GM21515 (cell line): ENCODE data around the gene MYO1E.

ENCODE experiments used
- ATAC-seq: cut with Tn5 transposase; IDR thresholded peaks from one replicate; pipeline ENCODE4 v1.9.1; 2021; ENCODE audit not compliant: unreplicated experiment

MYO1E gene

DNA sequence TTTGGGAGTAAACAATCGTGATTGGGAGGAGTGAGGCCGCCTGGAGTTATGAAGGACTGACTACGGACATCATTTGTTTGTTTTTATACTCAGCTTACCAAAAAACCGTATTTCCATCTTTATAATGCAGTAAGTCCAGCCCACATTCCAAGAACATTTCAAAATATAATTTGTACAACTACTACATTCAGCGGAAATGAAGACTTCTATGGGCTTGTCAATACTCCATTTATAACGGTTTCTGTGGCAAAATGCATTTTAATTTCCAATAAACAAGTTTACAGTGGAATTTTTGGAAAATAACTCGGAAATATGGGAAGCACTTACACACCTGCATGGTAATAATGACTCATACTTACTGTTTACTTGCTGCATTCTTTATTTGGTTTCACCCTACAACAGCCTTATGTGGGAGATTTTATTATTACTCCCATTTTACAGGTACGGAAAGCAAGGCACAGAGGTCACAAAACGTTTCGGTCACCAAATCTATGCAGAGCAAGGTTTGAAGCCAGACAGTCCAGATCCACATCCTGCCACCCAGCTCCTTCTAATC lies 103.7 kb downstream of the MYO1E start:
- no peak for ATAC-seq

DNA sequence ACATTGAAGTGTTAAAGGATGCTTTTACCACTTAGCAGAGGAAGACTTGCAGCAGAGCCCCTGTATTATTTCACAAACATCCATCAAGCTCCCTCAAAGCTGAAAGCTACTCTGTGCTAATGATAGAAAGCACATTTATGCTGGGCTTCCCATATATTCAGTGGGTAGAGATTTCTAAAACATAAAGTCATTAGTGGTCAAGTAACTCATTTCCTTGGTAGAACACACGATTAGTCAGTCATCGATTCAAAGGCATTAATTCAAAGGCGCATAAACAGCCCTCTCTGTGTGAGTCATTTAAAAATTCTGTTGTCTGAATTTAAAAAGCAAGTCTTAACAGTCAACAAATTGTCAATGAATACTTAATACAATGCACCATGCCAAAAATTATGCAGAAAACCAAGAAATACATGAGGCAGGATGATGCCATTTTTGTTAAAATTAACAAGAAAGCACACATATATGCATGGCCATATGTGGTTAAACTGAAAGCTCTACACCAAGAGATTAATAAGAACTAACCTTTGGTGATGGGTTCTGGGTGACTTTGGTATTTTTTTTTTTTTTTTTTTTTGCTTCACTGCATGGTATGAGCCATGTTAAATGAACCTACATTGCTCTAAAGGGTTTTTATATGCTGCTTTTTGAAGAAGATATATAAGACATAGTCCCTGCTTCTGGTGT lies 104.4 kb downstream of the MYO1E start:
- ATAC-seq, result no peak

DNA sequence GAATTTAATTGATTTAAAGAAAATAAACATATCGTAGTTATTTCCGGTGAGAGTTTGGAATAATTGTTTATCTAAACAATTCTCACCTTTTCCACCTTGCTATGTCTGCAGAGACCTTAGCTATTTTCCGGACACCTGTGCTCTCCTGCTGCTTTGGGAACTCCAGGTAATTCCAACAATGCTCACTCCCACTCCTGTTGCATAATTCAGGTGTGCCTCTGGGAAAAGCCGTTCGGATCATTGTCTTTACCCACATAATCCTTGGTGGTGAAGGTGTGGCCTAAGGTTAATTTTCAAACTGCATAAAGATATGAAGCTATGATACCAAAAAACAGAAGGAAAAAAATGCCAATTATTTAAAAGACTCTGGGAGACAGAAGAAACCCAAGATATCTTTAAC lies 106.6 kb downstream of the MYO1E start:
- ATAC-seq, result no peak

DNA sequence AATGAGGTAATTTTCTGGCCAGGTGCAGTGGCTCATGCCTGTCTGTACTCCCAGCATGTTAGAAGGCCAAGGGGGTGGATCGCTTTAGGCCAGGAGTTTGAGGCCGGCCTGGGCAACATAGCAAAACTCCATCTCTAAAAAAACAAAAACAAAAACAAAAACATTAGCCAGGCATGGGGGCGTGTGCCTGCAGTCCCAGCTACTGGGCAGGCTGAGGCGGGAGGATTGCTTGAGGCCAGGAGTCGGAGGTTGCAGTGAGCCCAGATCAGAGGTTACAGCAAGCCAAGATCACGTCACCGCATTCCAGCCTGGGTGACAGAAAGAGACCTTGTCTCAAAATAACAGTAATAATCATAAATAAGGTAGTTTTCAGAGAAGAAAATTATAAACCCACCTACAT lies 110.4 kb downstream of the MYO1E start:
- ATAC-seq, result no peak

DNA sequence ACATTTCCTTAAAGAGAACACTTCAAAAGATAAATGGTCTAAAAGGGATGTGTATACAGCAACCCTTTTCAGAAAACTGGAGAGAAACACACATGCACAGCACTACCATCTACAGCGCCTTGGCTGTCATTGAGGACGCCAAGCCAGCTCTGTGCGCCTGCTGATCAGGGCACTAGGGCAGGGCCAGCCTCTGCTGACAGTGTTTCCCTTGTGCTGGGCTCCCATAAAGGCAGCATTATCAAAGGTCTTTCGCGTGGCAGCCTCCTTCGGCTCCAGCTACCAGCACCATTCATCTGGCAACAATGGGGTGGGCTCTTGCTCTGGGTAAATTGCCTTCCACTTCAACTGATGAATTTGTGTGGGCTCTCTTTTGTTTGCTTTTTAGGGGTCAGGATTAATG lies 112.6 kb downstream of the MYO1E start:
- no peak for ATAC-seq

DNA sequence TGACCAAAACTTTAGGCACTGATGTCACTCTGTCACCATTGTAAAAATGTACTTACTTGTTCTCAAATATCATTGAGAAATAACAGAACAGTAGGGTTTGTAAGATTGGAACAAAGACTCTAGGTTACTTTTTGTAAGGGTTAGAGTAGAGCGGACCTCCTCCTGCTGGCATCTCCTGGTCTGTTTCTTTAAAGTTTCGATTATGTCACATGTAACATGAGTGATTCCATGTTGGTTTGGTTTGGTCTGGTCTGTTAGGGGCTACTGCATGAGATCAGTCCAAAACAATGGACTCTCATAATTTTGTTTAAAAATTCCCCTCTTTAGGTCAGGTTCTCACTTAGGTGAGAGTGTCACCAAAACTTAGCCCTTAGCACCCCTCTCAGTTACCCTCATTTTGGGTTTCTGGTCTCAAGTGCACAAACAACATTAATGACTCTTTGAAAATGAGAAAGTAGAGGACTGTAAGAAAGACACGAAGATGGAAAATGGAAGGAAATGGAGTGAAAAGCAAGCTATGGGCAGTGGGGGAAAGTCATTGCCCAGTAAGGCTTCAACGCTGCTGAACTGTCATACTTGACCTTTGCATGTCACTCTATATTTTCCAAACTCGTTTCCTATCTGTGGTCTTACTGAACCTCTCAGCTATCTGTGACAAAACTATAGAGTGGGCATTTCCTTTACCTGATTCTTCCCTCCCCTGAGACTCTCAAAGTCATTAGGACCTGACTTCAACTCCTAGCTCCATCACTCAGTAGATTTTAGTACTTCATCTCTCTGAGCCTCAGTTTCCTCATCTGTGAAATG lies 113.3 kb downstream of the MYO1E start:
- ATAC-seq, result no peak

DNA sequence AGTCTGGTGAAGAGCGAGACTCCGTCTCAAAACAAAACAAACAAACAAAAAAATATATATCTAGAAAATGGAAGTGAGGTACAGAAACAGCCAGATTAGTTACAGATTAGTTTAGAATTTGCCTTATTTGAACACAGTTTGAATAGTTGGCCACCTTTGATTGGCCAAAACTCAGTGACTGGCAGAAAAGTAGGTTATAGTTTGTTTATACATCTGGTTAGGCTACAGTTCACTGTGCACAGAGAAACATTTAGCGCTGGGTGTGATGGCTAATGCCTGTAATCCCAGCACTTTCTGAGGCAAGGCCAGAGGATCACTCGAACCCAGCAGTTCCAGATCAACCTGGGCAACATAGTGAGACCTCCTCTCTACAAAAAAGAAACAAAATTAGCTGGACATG lies 114.4 kb downstream of the MYO1E start:
- no peak for ATAC-seq

DNA sequence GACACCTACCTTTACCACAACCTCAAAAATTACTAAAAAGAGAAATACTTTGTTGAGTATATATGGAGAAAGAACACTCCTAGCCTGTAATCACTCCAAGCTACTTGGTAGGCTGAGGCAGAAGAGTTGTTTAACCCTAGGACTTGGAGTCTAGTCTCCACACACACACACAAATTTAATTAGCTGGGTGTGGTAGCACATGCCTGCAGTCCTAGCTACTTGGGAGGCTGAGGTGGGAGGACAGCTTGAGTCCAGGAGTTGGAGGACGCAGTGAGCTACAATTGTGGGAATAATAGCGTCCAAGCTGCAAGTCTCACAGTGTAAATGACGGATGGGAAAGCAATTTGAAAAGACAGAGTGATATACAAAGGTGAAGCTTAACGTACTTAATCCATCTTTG lies 115.5 kb downstream of the MYO1E start:
- ATAC-seq, result no peak

DNA sequence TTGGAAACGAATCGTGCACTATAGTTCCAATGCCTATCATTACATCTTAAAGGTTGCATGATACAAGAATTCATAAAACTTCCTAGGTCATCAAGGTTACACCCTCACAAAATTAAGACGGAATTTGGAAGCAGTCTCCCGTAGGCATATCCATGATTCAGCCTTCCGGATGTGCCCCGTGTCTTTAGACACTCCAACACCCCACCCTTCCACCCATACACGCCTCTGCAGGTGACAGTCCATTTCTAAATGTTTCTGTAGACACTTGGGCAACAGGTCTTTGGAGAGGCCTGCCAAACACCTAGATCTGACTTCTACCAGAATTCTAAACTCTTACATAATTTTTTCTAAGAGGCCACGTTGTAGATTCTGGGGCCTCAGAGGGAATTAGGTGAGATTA lies 116.2 kb downstream of the MYO1E start:
- ATAC-seq, result no peak

DNA sequence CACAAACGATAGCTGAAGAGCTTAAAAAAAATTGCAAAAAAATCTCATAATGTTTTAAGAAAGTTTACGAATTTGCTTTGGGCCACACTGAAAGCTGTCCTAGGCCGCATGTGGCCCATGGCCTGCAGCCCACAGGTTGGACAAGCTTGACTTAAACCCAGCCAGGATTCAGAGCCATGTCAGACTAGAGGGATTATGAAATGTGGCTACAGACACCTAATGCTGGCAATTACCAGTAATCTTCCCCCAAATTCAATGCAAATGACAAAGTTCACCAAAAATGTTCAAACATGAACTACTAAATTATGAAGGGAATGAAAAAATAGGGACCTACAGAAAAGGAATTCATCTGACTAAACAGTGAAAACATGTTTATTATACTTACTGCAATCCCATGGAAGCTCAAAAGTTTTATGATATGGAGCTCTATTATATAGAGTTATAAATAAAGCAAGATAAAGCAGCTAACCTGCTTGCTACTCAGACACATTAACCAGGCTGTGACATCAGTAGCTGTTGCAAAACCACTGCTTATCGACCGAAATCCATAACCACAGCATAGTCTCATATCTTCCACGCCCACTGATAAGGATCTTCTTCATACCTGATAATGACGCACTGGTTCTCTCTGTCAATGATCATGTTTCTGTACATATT lies 116.9 kb downstream of the MYO1E start:
- no peak for ATAC-seq

DNA sequence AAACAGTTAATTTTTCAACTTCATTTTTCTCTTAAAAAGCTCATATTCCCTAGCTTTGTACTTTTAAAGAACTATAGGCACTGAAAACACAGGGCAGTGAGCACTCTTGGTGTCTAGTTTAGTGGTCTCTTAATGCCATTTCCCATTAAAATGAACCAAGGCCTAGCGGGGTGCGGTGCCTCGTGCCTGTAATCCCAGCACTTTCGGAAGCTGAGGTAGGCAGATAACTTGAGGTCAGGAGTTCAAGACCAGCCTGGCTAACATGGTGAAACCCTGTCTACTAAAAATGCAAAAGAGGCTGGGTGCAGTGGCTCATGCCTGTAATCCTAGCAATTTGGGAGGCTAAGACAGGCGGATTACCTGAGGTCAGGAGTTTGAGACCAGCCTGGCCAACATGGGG lies 120.5 kb downstream of the MYO1E start:
- ATAC-seq, result no peak

DNA sequence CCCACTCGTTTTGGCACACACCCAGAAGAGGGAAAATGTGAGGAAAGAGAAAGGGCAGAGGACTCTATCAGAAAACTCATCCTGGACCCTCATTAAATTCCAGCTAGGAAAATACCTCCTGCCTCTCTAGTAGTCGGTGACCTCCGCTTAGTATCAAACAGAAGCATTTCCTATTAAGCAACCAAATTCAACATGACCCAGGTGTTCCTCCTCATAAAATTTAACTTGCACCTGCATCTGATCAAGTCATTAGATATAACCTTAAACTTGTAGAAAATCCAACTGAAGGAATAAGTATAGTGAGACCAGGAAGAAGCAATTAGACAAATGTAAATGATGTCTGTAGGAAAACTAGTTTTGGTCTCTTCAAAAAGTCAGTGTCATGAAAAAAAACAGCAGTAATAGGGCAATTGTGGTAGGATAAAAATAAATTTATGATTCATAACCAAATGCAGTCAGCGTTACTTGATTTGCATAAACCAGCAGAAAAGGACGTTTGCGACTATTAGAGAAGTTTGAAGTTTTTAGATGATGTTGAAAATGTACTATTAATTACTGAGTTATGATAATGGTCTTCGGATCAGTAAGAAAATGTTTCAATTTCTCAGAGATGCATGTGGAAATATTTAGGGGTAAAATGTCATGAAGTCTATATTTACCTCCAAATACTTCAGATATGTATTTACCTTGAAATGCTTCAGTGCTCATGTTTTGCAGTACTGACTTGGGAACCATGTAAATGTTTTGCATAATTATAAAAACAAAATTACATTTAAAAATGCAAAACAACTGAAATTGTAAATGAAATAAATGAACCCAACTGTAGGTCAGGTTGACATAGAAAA lies 121.4 kb downstream of the MYO1E start:
- peak; percentile 51 for ATAC-seq

DNA sequence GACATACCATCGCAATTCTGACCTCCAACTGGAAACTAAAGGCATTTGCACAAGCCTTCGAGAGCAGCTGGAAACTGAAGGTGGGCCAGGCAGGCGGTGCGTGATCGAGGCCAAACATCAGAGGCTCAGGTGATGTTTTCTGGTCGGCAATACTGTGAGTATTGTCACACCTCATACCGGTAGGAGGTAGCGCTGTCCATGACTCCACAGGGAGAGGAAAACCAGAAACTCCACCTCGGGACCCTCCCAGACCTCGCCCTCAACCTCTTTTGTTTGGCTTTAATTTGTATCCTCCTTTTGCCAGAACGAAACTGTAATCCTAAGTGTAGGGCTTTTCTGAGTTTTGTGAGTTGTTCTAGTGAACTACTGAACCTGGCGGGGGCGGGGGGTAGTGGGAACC lies 122.4 kb downstream of the MYO1E start:
- no peak for ATAC-seq

DNA sequence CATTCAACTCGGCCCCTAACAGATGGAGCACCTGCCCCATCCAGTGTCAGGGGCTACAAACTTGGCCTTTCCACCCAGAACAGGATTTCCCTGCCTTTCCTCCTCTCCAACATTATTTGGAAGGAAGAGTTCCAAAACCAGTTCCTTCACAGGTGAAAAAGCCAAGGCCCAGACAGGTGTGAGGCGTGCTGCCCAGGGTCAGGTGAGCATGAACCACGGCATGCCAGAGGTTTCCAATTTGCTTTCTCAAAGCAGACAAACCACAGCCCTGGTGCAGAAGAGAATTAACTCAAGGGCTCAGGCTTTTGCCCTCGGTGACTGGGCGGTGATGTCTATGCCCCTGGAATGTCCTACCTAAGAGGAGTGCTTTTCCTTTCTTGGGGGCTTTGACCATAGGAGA lies 122.9 kb downstream of the MYO1E start:
- ATAC-seq, result no peak

DNA sequence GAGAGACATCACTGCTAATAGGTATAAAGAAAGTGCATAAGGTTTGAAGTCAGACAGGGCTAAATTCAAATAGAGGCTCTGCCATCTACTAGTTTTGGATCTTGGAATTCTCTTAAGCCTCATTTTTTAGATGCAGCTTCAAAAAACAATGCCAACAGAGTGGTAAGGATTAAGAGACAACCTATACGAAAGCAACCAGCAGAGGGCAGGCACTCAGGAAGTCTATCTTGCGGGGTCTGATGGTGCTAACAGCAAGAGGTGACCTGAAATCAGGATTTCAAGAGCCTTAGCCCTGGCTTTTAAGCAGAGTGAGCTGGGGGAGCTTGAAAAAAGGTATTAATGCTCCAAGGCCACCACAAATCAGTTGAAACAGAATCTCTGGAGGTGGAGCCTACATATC lies 125.3 kb downstream of the MYO1E start:
- no peak for ATAC-seq

DNA sequence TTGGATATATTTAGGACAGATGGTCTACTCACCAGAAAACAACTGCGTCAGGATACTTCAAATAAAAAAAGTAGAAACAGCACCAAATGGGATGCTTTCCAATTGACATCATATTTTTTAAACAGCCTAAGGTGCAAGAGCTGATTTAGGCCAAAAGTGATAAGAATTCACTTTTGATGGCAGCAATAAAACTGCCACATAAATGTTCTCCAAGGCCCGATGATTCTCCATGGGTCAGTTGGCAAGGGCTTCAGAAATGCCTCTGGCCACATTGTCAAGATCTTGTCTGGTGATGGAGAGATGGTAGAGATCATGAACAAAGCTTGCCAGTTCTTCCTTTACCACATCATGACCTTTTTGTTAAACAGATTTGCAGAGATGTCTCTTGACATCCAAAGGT lies 127.1 kb downstream of the MYO1E start:
- no peak for ATAC-seq

DNA sequence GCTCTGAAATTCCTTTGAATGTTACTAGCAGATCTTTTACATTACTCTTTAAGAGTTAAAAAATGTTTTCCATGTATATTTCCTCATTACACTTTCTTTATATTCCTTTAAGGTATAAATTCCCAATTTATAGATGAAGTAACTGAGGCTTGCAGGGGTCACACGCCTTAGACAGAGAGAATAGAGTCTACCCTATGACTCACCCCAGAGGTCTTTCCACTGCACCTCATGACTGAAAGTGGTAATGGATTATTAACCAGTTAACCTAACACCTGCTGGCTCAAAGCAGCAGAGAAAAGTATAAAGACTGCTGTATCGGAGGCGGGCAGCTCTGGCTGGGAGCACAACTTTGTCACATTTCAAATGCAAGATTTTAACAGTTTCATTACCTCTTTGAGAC lies 128.3 kb downstream of the MYO1E start:
- peak; percentile 74 for ATAC-seq

DNA sequence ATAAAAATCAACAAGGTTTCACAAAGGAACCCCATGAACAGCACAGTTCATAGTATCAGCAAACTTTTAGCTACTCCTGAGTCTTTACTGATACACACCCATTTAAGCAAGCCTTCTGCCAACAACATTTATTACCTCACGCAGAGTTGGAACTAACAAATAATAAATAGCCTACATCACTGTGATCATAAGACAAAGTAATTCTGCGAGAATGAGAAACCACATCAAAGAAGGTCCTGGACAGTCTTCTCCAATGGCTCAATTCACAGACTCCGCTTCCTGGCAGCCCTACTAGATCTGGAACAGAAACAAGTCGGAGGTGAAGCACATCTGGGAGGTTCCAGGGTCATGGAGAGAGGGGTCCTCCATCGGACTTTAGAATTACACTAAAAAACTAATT lies 129.0 kb downstream of the MYO1E start:
- no peak for ATAC-seq

DNA sequence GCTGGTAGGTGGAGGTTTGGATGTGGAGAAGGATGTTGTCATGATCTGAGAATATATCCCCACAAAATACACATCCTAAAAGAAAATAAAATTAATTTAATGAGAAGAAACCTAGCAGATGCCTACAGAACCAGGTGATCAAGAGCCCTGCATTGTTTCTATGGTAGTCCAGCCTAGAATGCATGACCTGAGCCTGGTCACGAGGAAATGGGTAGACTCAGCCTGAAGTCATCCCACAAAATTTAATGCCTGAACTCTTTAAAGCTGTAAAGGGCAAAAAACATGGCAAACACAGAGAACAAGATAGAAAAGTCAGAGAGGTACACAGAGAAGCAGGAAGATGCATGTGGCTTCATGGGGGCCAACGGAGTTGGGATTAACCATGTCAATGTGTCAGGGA lies 130.0 kb downstream of the MYO1E start:
- no peak for ATAC-seq

DNA sequence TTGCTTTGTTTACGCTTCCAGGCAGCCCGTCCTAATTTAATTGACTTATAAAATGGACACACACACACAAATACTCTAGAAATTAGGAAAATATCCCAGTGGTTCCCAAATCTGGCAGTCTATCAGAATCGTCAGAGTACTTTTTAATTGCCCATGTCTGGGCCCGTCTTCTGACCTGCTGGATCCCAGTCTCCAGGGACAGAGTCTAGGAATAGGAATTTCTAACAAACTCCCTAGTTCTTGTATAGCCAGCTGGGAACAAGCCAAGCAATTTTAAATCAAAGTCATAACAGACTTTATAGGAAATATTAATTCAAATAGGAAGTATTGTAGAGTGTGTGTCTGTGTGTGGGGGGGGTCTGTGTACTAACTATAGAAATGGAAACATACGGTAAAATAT lies 132.6 kb downstream of the MYO1E start:
- ATAC-seq, result no peak

DNA sequence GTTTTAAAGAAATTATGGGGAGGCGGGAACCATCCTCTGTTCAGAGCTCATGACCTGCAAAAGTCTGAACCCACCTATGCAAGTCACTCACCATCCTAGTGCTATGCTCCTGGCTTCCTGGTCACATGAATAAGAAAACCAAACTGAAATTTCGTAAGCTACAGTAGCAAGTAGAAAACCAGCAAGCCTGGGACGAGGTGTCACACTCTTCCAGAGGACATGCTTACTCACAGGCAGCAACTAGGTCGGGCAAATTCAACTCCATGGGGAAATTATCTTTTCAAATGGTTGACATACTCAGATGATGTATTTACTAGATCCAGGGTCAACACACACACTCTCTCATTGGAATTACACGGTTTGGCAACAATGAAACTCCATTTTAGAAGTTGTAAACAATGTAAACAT lies 134.7 kb downstream of the MYO1E start:
- peak; percentile 59 for ATAC-seq
